ENCODE measurements around the gene PPP2R5C.

The PPP2R5C gene

DNA sequence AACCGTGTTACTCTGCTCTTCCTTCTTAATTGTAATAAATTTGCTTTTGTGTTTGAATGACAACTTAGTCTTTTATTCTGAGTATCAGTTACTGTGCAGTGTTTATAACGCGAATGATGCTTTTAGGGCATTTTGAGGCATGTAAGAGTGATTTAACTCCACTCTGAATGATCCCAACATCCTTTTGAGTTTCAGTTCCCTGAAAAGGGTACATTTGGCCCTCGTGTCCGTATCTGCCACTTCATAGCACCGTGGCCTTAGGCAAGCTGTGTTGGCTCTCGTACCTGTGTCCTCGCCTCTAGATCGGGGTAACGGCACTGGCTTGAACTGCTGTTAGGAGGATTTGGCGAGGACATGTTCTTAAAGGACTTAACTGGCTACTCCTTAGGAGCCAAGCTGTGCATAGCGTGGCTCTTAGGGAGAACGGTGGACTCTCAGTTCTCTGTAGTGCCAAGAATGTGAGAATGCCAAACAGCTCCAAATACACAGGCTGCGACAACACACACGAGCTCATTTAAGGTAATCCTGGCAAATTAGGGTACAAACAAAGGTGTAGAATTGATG lies 92.0 kb downstream of the PPP2R5C start:
- no peak overlapping the region for H2AFZ ChIP-seq (ENCODE audit: low read depth, low read length)
- no peaks in the 10 kb centered on the region for H3K27me3 ChIP-seq (ENCODE audit: insufficient read depth, low read length)
- no peaks in the 10 kb centered on the region for H3K9me3 ChIP-seq (ENCODE audit: low read length)
- no peaks in the 10 kb centered on the region for H3K4me1 ChIP-seq (ENCODE audit: insufficient read depth, low read length)
- peaks cover 24% of the 10 kb centered on the region for H3K36me3 ChIP-seq (ENCODE audit: insufficient read depth, low read length)
- H3K4me3 ChIP-seq (ENCODE audit: low read length): no peak overlapping the region

DNA sequence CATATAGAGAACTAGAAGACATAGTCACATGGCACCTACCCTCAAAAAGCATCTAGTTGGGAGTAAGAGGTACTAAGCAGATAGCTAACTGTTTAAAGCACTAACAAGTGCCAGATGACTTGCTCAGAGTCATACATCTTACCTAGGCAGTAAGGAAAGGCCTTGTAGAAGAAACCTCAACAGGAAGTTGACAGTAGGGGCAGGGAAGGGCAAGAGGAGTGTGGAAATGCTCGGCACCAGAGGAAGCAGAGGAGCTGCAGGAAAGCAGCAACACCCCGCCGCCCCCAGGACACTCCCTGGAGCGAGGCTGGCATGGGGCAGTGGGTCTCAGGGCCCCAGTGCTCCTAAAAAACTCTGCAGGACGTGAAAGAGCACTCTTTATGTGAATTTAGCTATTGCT lies 92.9 kb downstream of the PPP2R5C start:
- Histone ChIP-seq H3K4me1 (ENCODE audit: insufficient read depth, low read length) (no peaks in the 10 kb centered on the region), H2AFZ (ENCODE audit: low read depth, low read length) (no peak overlapping the region), H3K27me3 (ENCODE audit: insufficient read depth, low read length) (no peaks in the 10 kb centered on the region), H3K9me3 (ENCODE audit: low read length) (no peaks in the 10 kb centered on the region), H3K36me3 (ENCODE audit: insufficient read depth, low read length) (peaks cover 28% of the 10 kb centered on the region), H3K4me3 (ENCODE audit: low read length) (no peak overlapping the region)

DNA sequence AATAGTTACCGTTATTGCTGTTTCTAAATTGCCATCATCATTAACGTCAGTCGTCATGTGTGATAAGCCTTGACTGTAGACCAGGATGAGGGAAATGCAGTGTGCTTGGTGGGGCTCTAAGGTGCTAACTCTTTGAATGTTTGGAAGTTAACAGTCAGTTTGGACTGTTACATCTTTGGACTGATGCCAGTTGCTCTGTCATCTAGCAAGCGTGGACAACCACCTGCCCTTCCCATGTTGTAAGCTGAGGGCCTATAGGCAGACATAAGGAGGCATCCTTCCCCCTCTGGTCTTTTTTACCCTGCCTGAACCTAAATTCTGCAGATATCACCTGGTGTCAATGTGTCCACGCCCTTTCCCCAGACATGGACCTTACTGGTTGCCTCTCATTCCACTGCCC lies 94.4 kb downstream of the PPP2R5C start:
- Histone ChIP-seq H3K27me3 (ENCODE audit: insufficient read depth, low read length) (no peaks in the 10 kb centered on the region), H3K4me1 (ENCODE audit: insufficient read depth, low read length) (no peaks in the 10 kb centered on the region), H2AFZ (ENCODE audit: low read depth, low read length) (no peak overlapping the region), H3K9me3 (ENCODE audit: low read length) (peaks cover 2% of the 10 kb centered on the region), H3K4me3 (ENCODE audit: low read length) (no peak overlapping the region), H3K36me3 (ENCODE audit: insufficient read depth, low read length) (peaks cover 37% of the 10 kb centered on the region)

GRCh38 chr14:101856536-101856935 lies 95.0 kb downstream of the PPP2R5C start:
- no peaks in the 10 kb centered on the region for H3K27me3 ChIP-seq (ENCODE audit: insufficient read depth, low read length)
- H3K4me3 ChIP-seq (ENCODE audit: low read length): no peak overlapping the region
- H3K9me3 ChIP-seq (ENCODE audit: low read length): peaks cover 2% of the 10 kb centered on the region
- H2AFZ ChIP-seq (ENCODE audit: low read depth, low read length): no peak overlapping the region
- H3K36me3 ChIP-seq (ENCODE audit: insufficient read depth, low read length): peaks cover 41% of the 10 kb centered on the region
- no peaks in the 10 kb centered on the region for H3K4me1 ChIP-seq (ENCODE audit: insufficient read depth, low read length)

GRCh38 chr14:101857226-101857625 lies 95.7 kb downstream of the PPP2R5C start:
- H3K36me3 ChIP-seq (ENCODE audit: insufficient read depth, low read length): peaks cover 45% of the 10 kb centered on the region
- no peaks in the 10 kb centered on the region for H3K27me3 ChIP-seq (ENCODE audit: insufficient read depth, low read length)
- H2AFZ ChIP-seq (ENCODE audit: low read depth, low read length): no peak overlapping the region
- H3K9me3 ChIP-seq (ENCODE audit: low read length): peaks cover 2% of the 10 kb centered on the region
- no peak overlapping the region for H3K4me3 ChIP-seq (ENCODE audit: low read length)
- no peaks in the 10 kb centered on the region for H3K4me1 ChIP-seq (ENCODE audit: insufficient read depth, low read length)

GRCh38 chr14:101858791-101859537 lies 97.5 kb downstream of the PPP2R5C start:
- Histone ChIP-seq H3K4me3 (ENCODE audit: low read length) (no peak overlapping the region), H3K4me1 (ENCODE audit: insufficient read depth, low read length) (no peaks in the 10 kb centered on the region), H2AFZ (ENCODE audit: low read depth, low read length) (no peak overlapping the region), H3K36me3 (ENCODE audit: insufficient read depth, low read length) (peaks cover 50% of the 10 kb centered on the region), H3K9me3 (ENCODE audit: low read length) (peaks cover 2% of the 10 kb centered on the region), H3K27me3 (ENCODE audit: insufficient read depth, low read length) (no peaks in the 10 kb centered on the region)

DNA sequence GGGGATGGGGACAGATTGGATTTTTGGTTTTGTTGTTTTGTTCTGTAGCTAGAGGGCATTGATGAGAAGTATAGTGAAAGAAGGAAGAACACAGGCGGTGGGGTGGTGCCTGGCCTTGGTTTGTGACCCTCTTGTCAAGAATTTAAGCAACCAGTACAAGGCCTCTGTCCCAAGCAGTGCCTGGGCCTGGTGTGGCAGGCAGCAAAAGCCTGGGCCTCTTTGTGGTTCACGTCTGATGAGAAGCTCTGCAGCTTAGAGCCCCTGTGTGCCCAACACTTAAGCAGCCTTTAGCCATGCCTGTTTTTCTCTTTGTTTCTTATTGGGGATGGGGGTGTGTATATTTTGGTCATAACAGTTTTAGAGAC lies 98.0 kb downstream of the PPP2R5C start:
- Histone ChIP-seq H3K4me1 (ENCODE audit: insufficient read depth, low read length) (no peaks in the 10 kb centered on the region), H3K9me3 (ENCODE audit: low read length) (peaks cover 2% of the 10 kb centered on the region), H2AFZ (ENCODE audit: low read depth, low read length) (no peak overlapping the region), H3K27me3 (ENCODE audit: insufficient read depth, low read length) (no peaks in the 10 kb centered on the region), H3K36me3 (ENCODE audit: insufficient read depth, low read length) (peaks cover 51% of the 10 kb centered on the region), H3K4me3 (ENCODE audit: low read length) (no peak overlapping the region)

GRCh38 chr14:101859958-101860357 lies 98.4 kb downstream of the PPP2R5C start:
- H2AFZ ChIP-seq (ENCODE audit: low read depth, low read length): no peak overlapping the region
- H3K4me1 ChIP-seq (ENCODE audit: insufficient read depth, low read length): no peaks in the 10 kb centered on the region
- H3K9me3 ChIP-seq (ENCODE audit: low read length): peaks cover 2% of the 10 kb centered on the region
- no peak overlapping the region for H3K4me3 ChIP-seq (ENCODE audit: low read length)
- H3K27me3 ChIP-seq (ENCODE audit: insufficient read depth, low read length): no peaks in the 10 kb centered on the region
- peaks cover 53% of the 10 kb centered on the region for H3K36me3 ChIP-seq (ENCODE audit: insufficient read depth, low read length)

GRCh38 chr14:101861464-101861863 lies 100.0 kb downstream of the PPP2R5C start:
- no peaks in the 10 kb centered on the region for H3K4me1 ChIP-seq (ENCODE audit: insufficient read depth, low read length)
- no peaks in the 10 kb centered on the region for H3K27me3 ChIP-seq (ENCODE audit: insufficient read depth, low read length)
- H2AFZ ChIP-seq (ENCODE audit: low read depth, low read length): no peak overlapping the region
- peaks cover 51% of the 10 kb centered on the region for H3K36me3 ChIP-seq (ENCODE audit: insufficient read depth, low read length)
- H3K9me3 ChIP-seq (ENCODE audit: low read length): peaks cover 6% of the 10 kb centered on the region
- H3K4me3 ChIP-seq (ENCODE audit: low read length): no peak overlapping the region

- Histone ChIP-seq H3K4me1 (ENCODE audit: insufficient read depth, low read length) (no peaks in the 10 kb centered on the region), H3K27me3 (ENCODE audit: insufficient read depth, low read length) (no peaks in the 10 kb centered on the region), H2AFZ (ENCODE audit: low read depth, low read length) (no peak overlapping the region), H3K36me3 (ENCODE audit: insufficient read depth, low read length) (peaks cover 46% of the 10 kb centered on the region), H3K9me3 (ENCODE audit: low read length) (peaks cover 6% of the 10 kb centered on the region), H3K4me3 (ENCODE audit: low read length) (no peak overlapping the region)
Observed at GRCh38 chr14:101862177-101862576, 100.7 kb downstream of the PPP2R5C start.

GRCh38 chr14:101862711-101863110 lies 101.2 kb downstream of the PPP2R5C start:
- no peak overlapping the region for H2AFZ ChIP-seq (ENCODE audit: low read depth, low read length)
- no peak overlapping the region for H3K4me3 ChIP-seq (ENCODE audit: low read length)
- H3K27me3 ChIP-seq (ENCODE audit: insufficient read depth, low read length): no peaks in the 10 kb centered on the region
- peaks cover 41% of the 10 kb centered on the region for H3K36me3 ChIP-seq (ENCODE audit: insufficient read depth, low read length)
- H3K4me1 ChIP-seq (ENCODE audit: insufficient read depth, low read length): no peaks in the 10 kb centered on the region
- H3K9me3 ChIP-seq (ENCODE audit: low read length): peaks cover 6% of the 10 kb centered on the region

- no peak overlapping the region for H2AFZ ChIP-seq (ENCODE audit: low read depth, low read length)
- H3K36me3 ChIP-seq (ENCODE audit: insufficient read depth, low read length): peaks cover 26% of the 10 kb centered on the region
- H3K27me3 ChIP-seq (ENCODE audit: insufficient read depth, low read length): no peaks in the 10 kb centered on the region
- H3K4me1 ChIP-seq (ENCODE audit: insufficient read depth, low read length): peaks cover 2% of the 10 kb centered on the region
- H3K9me3 ChIP-seq (ENCODE audit: low read length): peaks cover 6% of the 10 kb centered on the region
- H3K4me3 ChIP-seq (ENCODE audit: low read length): no peak overlapping the region
Observed at GRCh38 chr14:101865288-101865687, 103.8 kb downstream of the PPP2R5C start.

GRCh38 chr14:101867854-101868253 lies 106.3 kb downstream of the PPP2R5C start:
- Histone ChIP-seq H2AFZ (ENCODE audit: low read depth, low read length) (no peak overlapping the region), H3K27me3 (ENCODE audit: insufficient read depth, low read length) (no peaks in the 10 kb centered on the region), H3K9me3 (ENCODE audit: low read length) (peaks cover 6% of the 10 kb centered on the region), H3K4me1 (ENCODE audit: insufficient read depth, low read length) (peaks cover 3% of the 10 kb centered on the region), H3K36me3 (ENCODE audit: insufficient read depth, low read length) (peaks cover 12% of the 10 kb centered on the region), H3K4me3 (ENCODE audit: low read length) (no peak overlapping the region)

DNA sequence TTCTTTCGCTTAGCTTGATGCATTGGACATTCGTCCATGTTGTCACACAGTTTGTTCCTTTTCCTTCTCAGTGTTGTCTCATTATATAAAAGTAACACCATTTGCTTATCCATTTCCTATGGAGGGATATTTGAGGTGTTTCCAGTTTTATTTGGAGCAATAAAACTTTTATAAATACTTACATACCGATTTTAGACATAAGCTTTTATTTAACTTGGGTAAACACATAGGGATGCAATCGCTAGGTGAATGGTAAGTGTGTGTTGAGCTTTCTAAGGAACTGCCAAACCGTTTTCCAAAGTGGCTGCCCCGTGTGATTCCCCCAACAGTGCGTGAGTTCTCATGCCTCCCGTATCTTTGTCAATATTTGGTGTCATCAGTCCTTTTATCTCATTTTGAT lies 107.7 kb downstream of the PPP2R5C start:
- Histone ChIP-seq H3K4me3 (ENCODE audit: low read length) (no peak overlapping the region), H3K27me3 (ENCODE audit: insufficient read depth, low read length) (no peaks in the 10 kb centered on the region), H2AFZ (ENCODE audit: low read depth, low read length) (no peak overlapping the region), H3K9me3 (ENCODE audit: low read length) (peaks cover 6% of the 10 kb centered on the region), H3K4me1 (ENCODE audit: insufficient read depth, low read length) (peaks cover 3% of the 10 kb centered on the region), H3K36me3 (ENCODE audit: insufficient read depth, low read length) (peaks cover 7% of the 10 kb centered on the region)
